HAP-1 (cell line): ENCODE data around the gene COX7A2.

ENCODE experiments used
- DNase-seq, 2 experiments: peaks; one replicate each; pipeline ENCODE4 v3.0.0-alpha.2; 2016 to 2020; ENCODE audit warnings: low spot score in 2 of 2
- H3K27me3 ChIP-seq: fragments of 250-450 bp; sonication (Bioruptor Pico); 2 replicates; pipeline ENCODE4 v1.5.1; 2020; ENCODE audit warnings: low read depth, mild to moderate bottlenecking, moderate library complexity
- H3K36me3 ChIP-seq: fragments of 250-450 bp; sonication (Bioruptor Pico); replicated peaks from 2 replicates; pipeline ENCODE4 v1.5.1; 2020; ENCODE audit warnings: mild to moderate bottlenecking
- H3K4me1 ChIP-seq: fragments of 250-450 bp; sonication (Bioruptor Pico); 2 replicates; pipeline ENCODE4 v1.5.1; 2020; ENCODE audit warnings: mild to moderate bottlenecking
- H3K4me3 ChIP-seq: fragments of 250-450 bp; sonication (Bioruptor Pico); 2 replicates; pipeline ENCODE4 v1.5.1; 2020; ENCODE audit warnings: mild to moderate bottlenecking, moderate library complexity
- H3K9me3 ChIP-seq: fragments of 250-450 bp; sonication (Bioruptor Pico); 2 replicates; pipeline ENCODE4 v1.5.1; 2020; ENCODE audit warnings: mild to moderate bottlenecking, moderate library complexity
- in situ Hi-C: fragments of 300-500 bp; cut with MboI; formaldehyde crosslinking; loops from 3 replicates; pipeline ENCODE4 v1.14.3; 2020; ENCODE audit warnings: low sequenced_read_pairs, inconsistent platforms, mixed read lengths

The COX7A2 gene

GRCh38 chr6:75261299-75261698 lies 17.7 kb upstream of the COX7A2 start:
- in situ Hi-C loops: no loop called here
- Histone ChIP-seq H3K4me1 (no peaks in the 10 kb centered on the region), H3K36me3 (peaks cover 17% of the 10 kb centered on the region), H3K27me3 (no peaks in the 10 kb centered on the region), H3K9me3 (no peaks in the 10 kb centered on the region), H3K4me3 (no peak overlapping the region)
- DNase-seq: no peak

GRCh38 chr6:75257343-75258087 lies 13.9 kb upstream of the COX7A2 start:
- H3K27me3 ChIP-seq: no peaks in the 10 kb centered on the region
- no peaks in the 10 kb centered on the region for H3K4me1 ChIP-seq
- H3K9me3 ChIP-seq: no peaks in the 10 kb centered on the region
- DNase-seq: no peak
- in situ Hi-C loops: no loop called here
- H3K4me3 ChIP-seq: no peak overlapping the region
- peaks cover 17% of the 10 kb centered on the region for H3K36me3 ChIP-seq

GRCh38 chr6:75250552-75250951 lies 7.0 kb upstream of the COX7A2 start:
- no peak for DNase-seq
- in situ Hi-C loops: no loop called here

GRCh38 chr6:75249837-75250236 lies 6.2 kb upstream of the COX7A2 start:
- DNase-seq: no peak
- in situ Hi-C loops: no loop called here
- H3K4me1 ChIP-seq: no peaks in the 10 kb centered on the region
- H3K4me3 ChIP-seq: no peak overlapping the region
- no peaks in the 10 kb centered on the region for H3K27me3 ChIP-seq
- no peaks in the 10 kb centered on the region for H3K9me3 ChIP-seq
- H3K36me3 ChIP-seq: no peaks in the 10 kb centered on the region

More at GRCh38 chr6:75250552-75250951, 7.0 kb upstream of the COX7A2 start:
- H3K27me3 ChIP-seq: no peaks in the 10 kb centered on the region
- no peaks in the 10 kb centered on the region; the same call in 1 of the 2 replicates for H3K36me3 ChIP-seq
- H3K9me3 ChIP-seq: no peaks in the 10 kb centered on the region
- H3K4me3 ChIP-seq: no peak overlapping the region
- H3K4me1 ChIP-seq: no peaks in the 10 kb centered on the region

DNA sequence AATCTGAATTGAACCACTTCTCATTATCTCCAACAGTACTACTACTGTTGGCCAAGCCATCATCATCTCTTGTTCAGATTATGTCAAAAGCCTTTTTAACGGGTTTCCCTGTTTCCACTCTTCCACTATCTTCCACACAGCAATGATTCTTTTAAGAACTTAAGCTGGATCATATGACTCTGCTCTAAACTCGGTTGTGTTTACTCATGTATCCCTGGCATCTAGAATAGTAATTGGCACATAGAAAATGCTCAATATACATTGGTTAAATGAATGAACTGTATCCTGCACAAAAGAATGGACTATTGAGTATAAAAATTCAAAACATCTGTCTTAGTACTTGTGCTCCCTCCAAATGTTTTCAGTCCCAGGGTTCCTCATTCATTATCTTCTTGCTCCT lies 2.8 kb upstream of the COX7A2 start:
- Histone ChIP-seq H3K4me1 (peaks cover 7% of the 10 kb centered on the region), H3K4me3 (no peak overlapping the region), H3K36me3 (peaks cover 9% of the 10 kb centered on the region), H3K27me3 (no peaks in the 10 kb centered on the region), H3K9me3 (no peaks in the 10 kb centered on the region)
- in situ Hi-C loops: no loop called here
- no peak for DNase-seq

GRCh38 chr6:75244063-75244584 lies 523 bp upstream of the COX7A2 start:
- Histone ChIP-seq H3K4me3 (peak overlapping the region; percentile 83), H3K4me1 (peaks cover 11% of the 10 kb centered on the region), H3K36me3 (peaks cover 29% of the 10 kb centered on the region), H3K27me3 (no peaks in the 10 kb centered on the region), H3K9me3 (no peaks in the 10 kb centered on the region)
- in situ Hi-C loops: no loop called here
- no peak for DNase-seq

GRCh38 chr6:75236630-75237029 lies 7.0 kb downstream of the COX7A2 start:
- Histone ChIP-seq H3K4me3 (no peak overlapping the region), H3K27me3 (no peaks in the 10 kb centered on the region), H3K9me3 (no peaks in the 10 kb centered on the region), H3K4me1 (peaks cover 4% of the 10 kb centered on the region; the same call in 1 of the 2 replicates), H3K36me3 (peaks cover 35% of the 10 kb centered on the region)
- in situ Hi-C loops: no loop called here
- no peak for DNase-seq

DNA sequence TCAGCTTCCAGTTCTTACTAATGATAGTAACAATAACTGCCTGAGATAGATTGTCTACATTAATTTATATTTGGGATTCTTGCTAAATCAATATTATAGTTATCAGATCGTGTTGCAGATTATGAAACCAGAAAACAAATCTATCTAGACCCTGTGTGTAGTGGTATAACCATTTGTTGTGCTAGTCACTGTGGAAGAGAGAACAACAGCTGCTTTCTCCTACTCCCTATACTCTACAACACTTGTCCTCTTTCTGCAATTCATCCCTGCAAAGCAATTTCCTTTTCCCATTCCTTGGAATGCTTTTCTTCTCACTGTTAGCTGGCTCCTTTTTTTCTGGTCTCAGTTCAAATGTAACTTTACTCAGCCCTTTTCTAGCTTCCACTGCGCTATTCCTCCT lies 8.3 kb downstream of the COX7A2 start:
- Histone ChIP-seq H3K9me3 (no peaks in the 10 kb centered on the region), H3K27me3 (no peaks in the 10 kb centered on the region), H3K4me3 (no peak overlapping the region), H3K36me3 (peaks cover 23% of the 10 kb centered on the region), H3K4me1 (peaks cover 7% of the 10 kb centered on the region)
- in situ Hi-C loops: no loop called here
- no peak for DNase-seq

DNA sequence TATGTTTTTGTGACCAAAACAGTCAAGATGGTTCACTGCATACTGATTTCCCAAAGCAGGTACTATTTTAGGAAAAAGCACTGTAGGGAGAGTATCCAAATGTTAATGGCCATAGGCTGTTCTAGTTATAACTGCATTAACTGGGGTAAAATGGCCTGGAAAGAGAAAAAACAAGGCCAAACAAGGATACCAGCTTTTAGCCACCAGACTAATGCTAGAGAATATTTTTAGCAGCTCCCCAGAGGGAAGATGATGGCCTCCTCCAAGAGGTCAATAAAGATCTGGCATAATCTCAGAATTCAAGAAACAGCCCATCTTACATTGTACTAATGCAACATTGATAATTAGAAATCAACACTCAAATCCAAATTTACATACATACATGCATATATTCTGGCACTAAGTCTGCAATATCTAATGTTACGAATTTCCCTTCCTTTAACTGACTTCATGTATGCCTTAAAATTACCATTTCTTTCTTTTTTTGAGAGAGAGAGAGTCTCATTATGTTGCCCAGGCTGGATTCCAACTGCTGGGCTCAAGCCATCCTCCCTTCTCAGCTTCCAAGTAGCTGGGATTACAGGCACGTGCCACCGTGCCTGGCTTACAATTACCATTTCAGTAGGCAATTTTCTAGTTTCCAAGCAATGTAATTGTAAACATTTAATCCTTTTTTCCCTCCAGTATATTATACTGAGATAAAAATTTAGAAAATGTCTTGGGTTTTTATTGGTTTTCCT lies 9.3 kb downstream of the COX7A2 start:
- DNase-seq: no peak
- Histone ChIP-seq H3K4me1 (peaks cover 9% of the 10 kb centered on the region), H3K4me3 (no peak overlapping the region), H3K36me3 (peaks cover 14% of the 10 kb centered on the region), H3K27me3 (no peaks in the 10 kb centered on the region), H3K9me3 (no peaks in the 10 kb centered on the region)
- in situ Hi-C loops: no loop called here

DNA sequence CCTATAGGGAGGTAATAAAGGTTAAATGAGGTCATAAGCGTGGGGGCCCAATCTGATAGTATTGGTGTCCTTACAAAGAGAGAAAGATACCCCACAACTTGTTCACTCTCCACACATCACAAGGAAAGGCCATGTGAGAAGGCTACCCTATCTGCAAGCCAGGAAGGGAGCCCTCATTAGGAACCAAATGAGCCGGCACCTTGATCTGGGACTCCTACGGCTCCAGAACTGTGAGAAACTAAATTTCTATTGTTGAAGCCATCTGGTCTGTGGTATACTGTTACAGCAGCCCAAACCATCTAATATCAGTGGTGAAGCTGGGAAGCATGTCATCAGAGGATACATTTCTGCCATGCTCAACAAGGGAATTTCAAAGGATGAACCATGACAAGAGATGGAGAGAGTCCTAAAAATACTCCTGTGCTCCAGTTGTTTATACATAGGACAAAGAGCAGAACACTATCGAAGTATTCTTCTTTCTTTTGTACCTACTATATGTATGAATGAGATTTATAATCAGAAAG lies 10.4 kb downstream of the COX7A2 start:
- Histone ChIP-seq H3K36me3 (peaks cover 8% of the 10 kb centered on the region), H3K27me3 (no peaks in the 10 kb centered on the region), H3K9me3 (no peaks in the 10 kb centered on the region), H3K4me3 (no peak overlapping the region), H3K4me1 (peaks cover 9% of the 10 kb centered on the region)
- DNase-seq: no peak
- in situ Hi-C loops: no loop called here

DNA sequence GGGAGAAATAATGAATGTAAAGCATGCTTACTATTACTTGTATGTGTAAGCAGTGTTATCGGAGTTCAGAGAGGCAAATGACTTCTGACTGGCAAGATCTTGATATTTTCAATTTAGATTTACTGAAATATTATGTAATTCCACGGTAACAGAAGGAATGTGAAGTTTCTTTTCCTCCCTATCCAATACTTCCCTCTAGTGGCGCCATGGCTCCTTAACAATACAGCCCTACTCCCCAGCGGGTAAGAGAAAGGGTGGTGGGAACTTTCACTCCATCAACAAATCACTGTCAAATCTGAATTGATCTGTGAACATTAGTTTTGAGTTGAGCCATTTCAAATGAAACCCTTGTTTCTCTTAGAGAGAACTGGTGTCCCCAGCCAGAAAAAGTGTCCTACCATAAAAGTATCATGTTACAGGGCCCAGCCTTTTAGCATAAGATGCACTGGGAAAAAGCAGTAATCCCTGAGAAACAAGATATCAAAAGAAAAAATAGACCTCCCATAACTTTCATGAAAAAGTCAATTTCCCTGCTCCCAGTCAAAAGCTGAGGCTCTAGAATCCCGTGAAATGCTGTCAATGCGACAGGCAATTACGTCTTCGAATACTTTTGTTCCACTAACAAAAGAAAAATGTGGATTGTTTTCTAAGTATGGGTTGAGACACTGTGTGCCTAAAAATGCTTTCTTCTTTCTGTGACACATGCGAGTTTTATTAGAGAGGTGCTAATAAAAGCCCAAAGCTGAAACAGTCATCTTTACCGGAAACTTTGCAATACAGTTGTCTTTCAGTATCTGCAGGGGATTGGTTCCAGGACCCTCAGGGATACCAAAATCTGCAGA lies 12.9 kb downstream of the COX7A2 start:
- Histone ChIP-seq H3K9me3 (no peaks in the 10 kb centered on the region), H3K27me3 (no peaks in the 10 kb centered on the region), H3K36me3 (no peaks in the 10 kb centered on the region), H3K4me1 (peaks cover 9% of the 10 kb centered on the region), H3K4me3 (no peak overlapping the region)
- in situ Hi-C loops: no loop called here
- peak; percentile 35 to 66 for DNase-seq

GRCh38 chr6:75224303-75224926 lies 19.2 kb downstream of the COX7A2 start:
- Histone ChIP-seq H3K27me3 (peaks cover 6% of the 10 kb centered on the region; the same call in 1 of the 2 replicates), H3K36me3 (no peaks in the 10 kb centered on the region), H3K4me3 (no peak overlapping the region), H3K9me3 (no peaks in the 10 kb centered on the region), H3K4me1 (no peaks in the 10 kb centered on the region)
- in situ Hi-C loops: loop anchor here (25.0 kb wide), 2 partner anchors 1362 to 1487 kb away; no protein-coding TSS in a partner anchor
- DNase-seq: no peak

- Histone ChIP-seq H3K27me3 (peaks cover 6% of the 10 kb centered on the region; the same call in 1 of the 2 replicates), H3K9me3 (no peaks in the 10 kb centered on the region), H3K36me3 (no peaks in the 10 kb centered on the region), H3K4me3 (no peak overlapping the region), H3K4me1 (no peaks in the 10 kb centered on the region)
- DNase-seq: no peak
- in situ Hi-C loops: loop anchor here (25.0 kb wide), 2 partner anchors 1361 to 1486 kb away; no protein-coding TSS in a partner anchor
Measured at GRCh38 chr6:75223428-75223827, 20.2 kb downstream of the COX7A2 start.
